ENCODE results near the gene TMEM38A. TPM values are rescaled to one million over a fixed set of nuclear protein-coding genes. Genes with fewer than 3 reads are reported as not detected.

The TMEM38A gene
- polyA plus RNA-seq, 1 experiment, result 1.6 TPM

- Histone ChIP-seq H3K36me3 (ENCODE audit: control insufficient read depth, insufficient read depth, low read length) (peaks cover 5% of the 10 kb centered on the region), H3K4me3 (ENCODE audit: low read depth, low read length) (peak overlapping the region; percentile 98), H3K27me3 (ENCODE audit: control insufficient read depth, insufficient read depth, low read length) (no peaks in the 10 kb centered on the region)
- CTCF ChIA-PET, result interaction anchor here (1.1 kb wide), 1 partner anchor 37 kb away, joined by 4 read pairs; no protein-coding TSS in a partner anchor
- POLR2A ChIA-PET, result interaction anchor here (0.6 to 0.8 kb wide), 2 partner anchors 28 to 33 kb away, joined by 3 to 6 read pairs; partner anchors contain the start of gene SMIM7
- DNase-seq (ENCODE audit: low read depth), result no peak
- TF ChIP-seq CTCF (IDR thresholded peaks at IDR 0.05; ENCODE audit: insufficient read depth, low read depth, low read length), result no peak
Observed at GRCh38 chr19:16627193-16627927, 33.6 kb upstream of the TMEM38A start.

GRCh38 chr19:16627928-16628182 lies 33.1 kb upstream of the TMEM38A start:
- CTCF ChIA-PET, result interaction anchor here (1.1 kb wide), 1 partner anchor 38 kb away, joined by 4 read pairs; no protein-coding TSS in a partner anchor
- peak overlapping the region; percentile 98 for H3K4me3 ChIP-seq (ENCODE audit: low read depth, low read length)
- POLR2A ChIA-PET, result interaction anchor here (0.6 to 0.8 kb wide), 5 partner anchors 27 to 782 kb away, joined by 3 to 6 read pairs (median 3); partner anchors contain the start of gene SMIM7
- H3K27me3 ChIP-seq (ENCODE audit: control insufficient read depth, insufficient read depth, low read length), result no peaks in the 10 kb centered on the region
- DNase-seq (ENCODE audit: low read depth), result no peak
- TF ChIP-seq CTCF (IDR thresholded peaks at IDR 0.05; ENCODE audit: insufficient read depth, low read depth, low read length), result no peak
- H3K36me3 ChIP-seq (ENCODE audit: control insufficient read depth, insufficient read depth, low read length), result peaks cover 5% of the 10 kb centered on the region

GRCh38 chr19:16628183-16628983 lies 32.6 kb upstream of the TMEM38A start, which contains the start of gene MED26:
MED26 (minus strand) TSS chr19:16628204; CDS start chr19:16627943, 261 bp downstream.
- ChIA-PET POLR2A (interaction anchor here (0.6 to 0.8 kb wide), 6 partner anchors 27 to 782 kb away, joined by 3 to 6 read pairs (median 3); partner anchors contain the start of gene SMIM7), CTCF (interaction anchor here (1.1 kb wide), 2 partner anchors 38 to 212 kb away, joined by 3 to 4 read pairs; no protein-coding TSS in a partner anchor)
- TF ChIP-seq CTCF (IDR thresholded peaks at IDR 0.05; ENCODE audit: insufficient read depth, low read depth, low read length), result no peak
- DNase-seq (ENCODE audit: low read depth), result peak; percentile 46
- Histone ChIP-seq H3K4me3 (ENCODE audit: low read depth, low read length) (peak within 1 kb of the TSS; percentile 98), H3K27me3 (ENCODE audit: control insufficient read depth, insufficient read depth, low read length) (no peaks in the 10 kb centered on the region), H3K36me3 (ENCODE audit: control insufficient read depth, insufficient read depth, low read length) (peaks cover 5% of the 10 kb centered on the region)

- peak overlapping the region; percentile 74 for H3K4me3 ChIP-seq (ENCODE audit: low read depth, low read length)
- no peak for TF ChIP-seq CTCF (IDR thresholded peaks at IDR 0.05; ENCODE audit: insufficient read depth, low read depth, low read length)
- no peaks in the 10 kb centered on the region for H3K27me3 ChIP-seq (ENCODE audit: control insufficient read depth, insufficient read depth, low read length)
- H3K36me3 ChIP-seq (ENCODE audit: control insufficient read depth, insufficient read depth, low read length), result peaks cover 5% of the 10 kb centered on the region
- POLR2A ChIA-PET, result interaction anchor here (0.7 kb wide), 1 partner anchor 47 kb away, joined by 3 read pairs; no protein-coding TSS in a partner anchor
- CTCF ChIA-PET, result interaction anchor here (1.1 kb wide), 1 partner anchor 212 kb away, joined by 3 read pairs; no protein-coding TSS in a partner anchor
- peak; percentile 67 for DNase-seq (ENCODE audit: low read depth)
Observed at GRCh38 chr19:16628984-16629691, 31.8 kb upstream of the TMEM38A start.
